ENCODE results near the gene ERBB2.

DNA sequence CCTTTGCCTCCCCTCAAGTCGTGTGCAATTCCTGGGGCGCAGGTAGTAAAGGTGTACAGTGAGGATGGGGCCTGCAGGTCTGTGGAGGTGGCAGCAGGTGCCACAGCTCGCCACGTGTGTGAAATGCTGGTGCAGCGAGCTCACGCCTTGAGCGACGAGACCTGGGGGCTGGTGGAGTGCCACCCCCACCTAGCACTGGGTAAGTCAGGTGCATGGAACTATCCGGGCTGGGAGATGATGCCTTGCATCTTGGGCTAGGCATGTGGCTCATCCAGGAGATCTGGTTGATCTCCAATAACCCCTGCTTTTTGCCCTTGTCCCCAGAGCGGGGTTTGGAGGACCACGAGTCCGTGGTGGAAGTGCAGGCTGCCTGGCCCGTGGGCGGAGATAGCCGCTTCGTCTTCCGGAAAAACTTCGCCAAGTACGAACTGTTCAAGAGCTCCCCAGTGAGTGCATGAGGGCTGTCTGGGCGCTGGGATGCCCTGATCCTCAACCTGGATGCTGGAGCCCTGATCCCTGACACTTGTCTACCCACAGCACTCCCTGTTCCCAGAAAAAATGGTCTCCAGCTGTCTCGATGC lies 43.1 kb downstream of the ERBB2 start:
- TF ChIP-seq, protein P1, sequence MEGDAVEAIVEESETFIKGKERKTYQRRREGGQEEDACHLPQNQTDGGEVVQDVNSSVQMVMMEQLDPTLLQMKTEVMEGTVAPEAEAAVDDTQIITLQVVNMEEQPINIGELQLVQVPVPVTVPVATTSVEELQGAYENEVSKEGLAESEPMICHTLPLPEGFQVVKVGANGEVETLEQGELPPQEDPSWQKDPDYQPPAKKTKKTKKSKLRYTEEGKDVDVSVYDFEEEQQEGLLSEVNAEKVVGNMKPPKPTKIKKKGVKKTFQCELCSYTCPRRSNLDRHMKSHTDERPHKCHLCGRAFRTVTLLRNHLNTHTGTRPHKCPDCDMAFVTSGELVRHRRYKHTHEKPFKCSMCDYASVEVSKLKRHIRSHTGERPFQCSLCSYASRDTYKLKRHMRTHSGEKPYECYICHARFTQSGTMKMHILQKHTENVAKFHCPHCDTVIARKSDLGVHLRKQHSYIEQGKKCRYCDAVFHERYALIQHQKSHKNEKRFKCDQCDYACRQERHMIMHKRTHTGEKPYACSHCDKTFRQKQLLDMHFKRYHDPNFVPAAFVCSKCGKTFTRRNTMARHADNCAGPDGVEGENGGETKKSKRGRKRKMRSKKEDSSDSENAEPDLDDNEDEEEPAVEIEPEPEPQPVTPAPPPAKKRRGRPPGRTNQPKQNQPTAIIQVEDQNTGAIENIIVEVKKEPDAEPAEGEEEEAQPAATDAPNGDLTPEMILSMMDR (IDR thresholded peaks at IDR 0.05; ENCODE audit: low read length), result no peak
- TF ChIP-seq EZH2 (optimal IDR thresholded peaks at IDR 0.05; ENCODE audit: low read depth, low read length) (no peak), EZH2phosphoT487 (IDR thresholded peaks at IDR 0.05; ENCODE audit: low read length) (no peak)
